Activated T-cell treated with anti-CD3 and anti-CD28 coated beads, Interleukin-2, amount 50 U/mL, for 24 hours (primary cell): ENCODE data around the gene AOAH.
A peak's percentile ranks its signal among the peaks of the same experiment; 100 is the strongest.

Experiments used
- DNase-seq: peaks from one replicate; pipeline ENCODE4 v3.0.0-alpha.2; 2020
- H3K27ac Mint-ChIP-seq: 2 replicates; pipeline ENCODE4 v1.8.0; 2020; ENCODE audit warnings: mild to moderate bottlenecking, mixed read lengths
- H3K27me3 Mint-ChIP-seq: 2 replicates; pipeline ENCODE4 v1.8.0; 2020; ENCODE audit warnings: mixed read lengths
- H3K36me3 Mint-ChIP-seq: 2 replicates; pipeline ENCODE4 v1.8.0; 2020; ENCODE audit warnings: low read depth, mixed read lengths
- H3K4me1 Mint-ChIP-seq: 2 replicates; pipeline ENCODE4 v1.8.0; 2020; ENCODE audit warnings: low read depth, mixed read lengths
- H3K4me3 Mint-ChIP-seq: 2 replicates; pipeline ENCODE4 v1.8.0; 2020; ENCODE audit warnings: mild to moderate bottlenecking, moderate library complexity, mixed read lengths
- H3K9me3 Mint-ChIP-seq: 2 replicates; pipeline ENCODE4 v1.8.0; 2020; ENCODE audit warnings: mixed read lengths

The AOAH gene

DNA sequence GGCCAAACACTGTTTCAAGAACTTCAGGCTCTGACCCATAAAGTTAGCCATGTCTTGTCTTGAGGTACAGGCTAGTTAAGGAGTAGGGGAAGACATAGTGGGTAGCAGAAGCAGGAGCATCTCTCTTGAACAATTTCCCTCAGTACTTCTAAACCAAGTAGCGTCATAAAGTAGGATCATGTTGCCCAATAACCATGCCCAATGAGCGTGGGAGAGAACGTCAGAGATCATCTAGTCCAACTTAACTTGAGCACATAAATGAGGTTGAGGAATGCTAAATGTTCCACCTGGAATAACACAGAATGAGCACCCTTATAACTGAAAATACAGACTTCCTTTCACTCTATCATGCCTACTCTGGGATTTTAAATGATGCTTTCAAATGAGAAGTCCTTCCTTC, 134.9 kb downstream of the AOAH start:
- H3K27ac Mint-ChIP-seq = no peak overlapping the region

DNA sequence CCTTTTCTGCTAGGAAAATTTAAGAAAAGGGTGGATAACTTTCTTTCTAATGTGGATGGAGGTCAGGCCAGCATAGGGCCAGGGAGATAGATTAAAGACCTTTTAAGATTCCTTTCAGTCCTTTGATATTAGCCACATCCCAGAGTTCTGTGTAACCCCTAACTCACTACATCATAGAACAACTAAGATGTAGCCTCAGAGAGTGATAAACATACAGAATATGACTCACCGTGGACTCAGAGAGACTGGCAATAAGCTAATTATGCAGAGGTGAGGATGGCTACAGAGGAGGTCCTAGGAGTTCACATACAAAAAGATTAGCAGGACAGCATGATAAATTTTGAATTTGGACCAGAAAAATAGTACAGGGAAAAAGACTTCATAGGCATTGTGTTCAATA, 141.0 kb downstream of the AOAH start:
- Mint-ChIP-seq H3K36me3 (peaks cover 52% of the 10 kb centered on the region), H3K27ac (peak overlapping the region; percentile 91)

More for the DNA sequence above, 134.9 kb downstream of the AOAH start:
- no peaks in the 10 kb centered on the region for H3K27me3 Mint-ChIP-seq
- H3K9me3 Mint-ChIP-seq = no peaks in the 10 kb centered on the region
- no peak for DNase-seq
- no peak overlapping the region for H3K4me3 Mint-ChIP-seq
- peaks cover 1% of the 10 kb centered on the region for H3K4me1 Mint-ChIP-seq
- peaks cover 45% of the 10 kb centered on the region for H3K36me3 Mint-ChIP-seq

DNA sequence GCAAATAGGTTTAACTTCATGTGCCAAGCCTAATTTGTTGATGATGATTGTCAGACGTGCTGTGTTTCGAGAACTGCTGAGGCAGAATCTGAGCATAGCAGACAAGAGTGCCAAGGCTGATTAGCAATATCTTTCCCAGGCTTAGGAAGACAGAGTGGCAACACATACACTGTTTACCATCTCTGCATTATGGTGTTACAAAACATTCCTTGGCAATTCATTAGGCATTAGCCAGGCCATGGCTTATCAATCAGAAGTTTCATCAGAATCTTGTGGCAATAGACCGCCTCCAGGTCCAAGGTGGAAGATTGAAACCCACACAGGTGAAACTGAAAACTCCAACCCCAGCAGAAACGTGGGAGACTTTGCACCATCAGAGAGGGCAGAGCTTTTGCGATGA, 148.5 kb downstream of the AOAH start:
- Mint-ChIP-seq H3K36me3 (peaks cover 67% of the 10 kb centered on the region), H3K9me3 (peaks cover 15% of the 10 kb centered on the region), H3K4me3 (no peak overlapping the region), H3K4me1 (peaks cover 20% of the 10 kb centered on the region), H3K27ac (peak overlapping the region; percentile 28), H3K27me3 (no peaks in the 10 kb centered on the region)
- DNase-seq = no peak

More for the DNA sequence above, 141.0 kb downstream of the AOAH start:
- no peaks in the 10 kb centered on the region for H3K27me3 Mint-ChIP-seq
- no peak for DNase-seq
- no peak overlapping the region for H3K4me3 Mint-ChIP-seq
- peaks cover 22% of the 10 kb centered on the region for H3K4me1 Mint-ChIP-seq
- H3K9me3 Mint-ChIP-seq = peaks cover 11% of the 10 kb centered on the region

DNA sequence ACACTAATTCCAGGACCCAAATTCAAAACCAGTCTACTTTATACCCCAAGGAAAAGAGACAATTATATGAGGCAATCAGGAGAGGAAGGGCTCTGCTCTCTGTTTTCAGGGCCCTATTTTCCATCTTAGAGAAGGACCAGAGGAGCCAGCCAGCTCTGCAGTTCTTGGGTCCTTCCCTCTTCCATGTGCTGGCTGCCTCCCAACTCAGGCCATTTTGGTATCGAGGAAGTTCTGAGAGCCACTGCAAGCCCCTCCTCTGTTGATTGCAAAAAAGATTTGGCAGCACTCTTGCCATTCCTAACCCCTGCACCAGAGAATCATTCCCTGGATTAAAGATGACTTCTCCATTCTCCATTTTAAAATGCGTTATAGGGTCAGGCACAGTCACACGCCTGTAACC, 151.2 kb downstream of the AOAH start:
- Mint-ChIP-seq H3K9me3 (peaks cover 7% of the 10 kb centered on the region), H3K4me3 (no peak overlapping the region), H3K36me3 (peaks cover 53% of the 10 kb centered on the region), H3K27ac (no peak overlapping the region), H3K4me1 (peaks cover 27% of the 10 kb centered on the region), H3K27me3 (no peaks in the 10 kb centered on the region)
- no peak for DNase-seq

DNA sequence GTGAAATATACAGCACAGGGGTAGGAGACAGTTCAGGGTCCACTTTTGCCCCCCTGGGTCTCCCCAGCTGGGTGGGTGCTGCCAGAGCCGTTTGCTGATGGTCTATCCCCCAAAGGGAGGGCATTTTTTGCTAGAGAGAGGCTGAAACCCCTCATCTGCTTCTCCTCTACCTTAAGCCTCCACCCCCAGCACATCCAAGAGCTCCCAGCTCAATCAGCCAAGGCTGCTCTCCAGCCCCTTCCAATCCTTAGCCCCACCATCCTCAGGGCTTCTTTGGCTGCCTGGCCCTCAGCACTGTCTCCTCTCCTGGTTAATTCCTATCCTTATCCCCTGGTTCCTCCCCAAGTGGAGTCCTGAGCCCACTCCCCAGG, 153.1 kb downstream of the AOAH start:
- peaks cover 26% of the 10 kb centered on the region for H3K4me1 Mint-ChIP-seq
- DNase-seq = no peak
- H3K4me3 Mint-ChIP-seq = no peak overlapping the region
- H3K36me3 Mint-ChIP-seq = peaks cover 42% of the 10 kb centered on the region
- peaks cover under 1% of the 10 kb centered on the region for H3K9me3 Mint-ChIP-seq
- H3K27me3 Mint-ChIP-seq = no peaks in the 10 kb centered on the region
- H3K27ac Mint-ChIP-seq = peak overlapping the region; percentile 71

DNA sequence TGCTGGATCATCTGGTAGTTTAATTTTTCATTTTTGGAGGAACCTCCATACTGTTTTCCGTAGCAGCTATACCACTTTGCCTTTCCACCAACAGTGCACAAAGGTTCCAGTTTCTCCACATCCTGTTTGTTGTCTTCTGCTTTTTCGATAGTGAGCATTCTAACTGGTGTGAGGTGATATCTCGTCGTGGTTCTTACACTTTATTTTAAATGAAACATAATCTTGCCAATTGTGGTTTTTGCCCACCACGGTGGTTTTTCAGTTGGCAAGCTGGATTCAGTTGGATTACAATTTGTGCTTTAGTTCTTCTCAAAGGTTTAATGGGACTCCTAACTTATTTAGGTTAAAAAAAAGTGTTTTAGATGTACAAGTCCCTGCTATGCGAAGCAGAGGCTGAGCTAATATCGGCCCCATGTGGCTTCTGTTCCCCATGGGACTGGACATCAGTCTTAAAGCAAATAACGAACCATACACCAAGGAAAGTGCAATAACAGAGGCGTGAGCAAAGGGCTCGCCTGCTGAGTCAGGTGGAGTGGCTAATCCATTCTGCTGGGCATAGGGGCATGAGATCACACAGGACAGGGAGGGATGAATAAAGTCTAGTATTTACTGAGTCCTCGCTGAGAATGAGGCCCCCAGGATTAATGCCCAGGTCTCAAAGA, 153.6 kb downstream of the AOAH start:
- Mint-ChIP-seq H3K9me3 (no peaks in the 10 kb centered on the region), H3K27ac (no peak overlapping the region), H3K4me3 (no peak overlapping the region), H3K4me1 (peaks cover 22% of the 10 kb centered on the region), H3K36me3 (peaks cover 42% of the 10 kb centered on the region), H3K27me3 (no peaks in the 10 kb centered on the region)
- DNase-seq = no peak

DNA sequence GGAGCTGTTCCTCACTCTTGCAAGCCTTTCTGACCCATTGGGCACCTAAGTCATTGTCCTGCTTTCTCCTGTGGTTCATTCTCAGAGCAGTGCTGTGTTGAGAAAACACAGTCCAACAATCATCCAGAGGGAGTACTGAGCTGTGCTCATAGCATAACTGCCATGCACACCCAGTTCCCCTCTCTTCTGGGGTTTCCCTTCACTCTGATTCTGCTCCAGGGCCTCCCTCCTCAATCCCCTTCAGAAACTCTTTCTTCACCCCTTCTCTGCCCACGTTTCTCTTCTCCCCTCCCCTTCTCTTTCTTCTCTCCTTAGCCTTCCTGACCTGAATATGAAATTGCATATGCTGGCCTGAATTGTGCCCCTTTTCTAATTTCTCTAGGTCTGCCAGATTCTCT, 155.8 kb downstream of the AOAH start:
- no peak for DNase-seq
- H3K9me3 Mint-ChIP-seq = no peaks in the 10 kb centered on the region
- no peaks in the 10 kb centered on the region for H3K27me3 Mint-ChIP-seq
- peaks cover 14% of the 10 kb centered on the region for H3K4me1 Mint-ChIP-seq
- peaks cover 30% of the 10 kb centered on the region for H3K36me3 Mint-ChIP-seq
- no peak overlapping the region for H3K4me3 Mint-ChIP-seq
- no peak overlapping the region for H3K27ac Mint-ChIP-seq

DNA sequence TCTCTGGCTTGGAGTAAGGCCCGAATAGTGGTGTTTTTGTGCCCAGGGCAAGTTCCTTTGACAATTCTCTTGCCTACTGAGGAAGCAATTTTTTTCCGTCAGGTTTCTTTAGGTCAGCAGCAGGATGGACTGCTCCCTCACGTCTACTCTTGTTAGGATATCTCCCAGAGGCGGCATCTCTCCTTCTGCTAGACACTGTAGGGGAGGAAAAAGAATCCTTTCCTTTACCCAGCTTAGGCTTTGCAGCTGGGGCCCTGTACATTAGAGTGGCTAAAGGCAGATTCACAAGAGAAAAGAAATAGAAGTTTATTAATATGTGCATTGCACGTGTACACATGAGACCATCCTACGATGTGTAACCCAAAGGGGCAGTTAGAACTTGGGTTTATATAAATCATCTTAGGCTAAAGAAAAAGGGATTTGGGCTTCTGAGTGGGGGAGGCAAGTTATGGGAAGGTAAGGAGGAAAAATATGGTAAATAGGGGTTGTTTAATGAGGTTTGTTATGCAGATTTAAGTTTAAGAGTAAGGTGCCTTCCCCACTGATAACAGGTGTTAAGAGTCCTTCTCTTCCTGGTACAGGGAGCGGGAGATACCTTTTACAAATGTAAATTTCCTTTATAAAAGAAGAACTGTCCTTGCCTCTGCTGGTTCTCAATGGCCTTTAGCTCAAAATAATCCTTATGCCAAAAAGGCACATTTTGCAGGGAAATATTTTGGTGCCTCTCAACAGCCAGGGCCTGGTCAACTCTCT, 156.4 kb downstream of the AOAH start:
- DNase-seq = no peak
- no peak overlapping the region for H3K27ac Mint-ChIP-seq
- H3K4me1 Mint-ChIP-seq = peaks cover 14% of the 10 kb centered on the region
- H3K9me3 Mint-ChIP-seq = no peaks in the 10 kb centered on the region
- no peak overlapping the region for H3K4me3 Mint-ChIP-seq
- H3K27me3 Mint-ChIP-seq = no peaks in the 10 kb centered on the region
- H3K36me3 Mint-ChIP-seq = peaks cover 29% of the 10 kb centered on the region

DNA sequence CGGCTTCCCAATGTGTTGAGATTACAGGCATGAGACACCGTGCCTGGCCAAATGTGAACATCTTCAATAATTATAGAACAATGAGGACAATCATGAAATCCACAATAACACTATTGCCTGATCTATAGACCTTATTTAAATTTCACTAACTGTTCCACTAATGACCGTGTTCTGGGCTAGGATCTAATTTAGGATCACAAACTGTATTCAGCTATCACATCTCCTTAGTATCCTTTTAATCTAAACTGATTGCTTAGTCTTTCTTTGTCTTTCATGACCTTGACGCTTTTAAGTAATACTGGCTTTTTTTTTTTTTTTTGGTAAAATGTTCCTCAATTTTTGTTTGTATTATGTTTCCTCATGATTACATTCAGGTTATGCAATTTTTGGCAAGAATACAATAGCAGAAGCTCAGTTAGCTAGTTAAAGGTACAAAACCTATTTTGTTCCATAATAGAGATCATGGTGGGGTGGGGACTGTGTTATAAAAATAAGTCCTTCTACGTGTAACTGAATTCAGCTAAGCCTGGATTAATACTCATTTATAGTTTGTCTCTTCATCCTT, 158.4 kb downstream of the AOAH start:
- Mint-ChIP-seq H3K36me3 (peaks cover 29% of the 10 kb centered on the region), H3K27ac (no peak overlapping the region), H3K4me1 (peaks cover 10% of the 10 kb centered on the region), H3K9me3 (no peaks in the 10 kb centered on the region), H3K4me3 (no peak overlapping the region), H3K27me3 (no peaks in the 10 kb centered on the region)
- no peak for DNase-seq

DNA sequence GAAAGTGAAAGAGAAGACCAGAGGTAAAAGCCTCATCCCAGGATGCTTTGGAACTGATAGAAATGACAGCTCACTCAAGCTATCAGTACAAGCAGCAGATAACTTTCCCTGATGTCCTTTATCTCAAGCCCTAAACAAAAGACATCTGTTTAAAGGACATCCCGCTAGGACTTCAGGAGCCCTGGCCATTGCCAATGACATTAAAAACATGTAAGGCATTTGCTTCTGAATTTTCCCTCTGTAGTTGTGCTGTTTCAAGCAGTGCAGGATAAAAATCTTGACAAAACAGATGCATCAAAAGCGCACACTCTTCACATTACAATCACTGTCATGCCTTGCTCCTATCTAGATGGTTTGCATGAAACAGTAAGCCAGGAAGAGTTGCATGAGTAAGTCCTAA, 159.8 kb downstream of the AOAH start:
- Mint-ChIP-seq H3K36me3 (peaks cover 26% of the 10 kb centered on the region), H3K4me3 (no peak overlapping the region), H3K9me3 (no peaks in the 10 kb centered on the region), H3K27me3 (no peaks in the 10 kb centered on the region), H3K27ac (no peak overlapping the region), H3K4me1 (peaks cover 3% of the 10 kb centered on the region)
- DNase-seq = no peak

DNA sequence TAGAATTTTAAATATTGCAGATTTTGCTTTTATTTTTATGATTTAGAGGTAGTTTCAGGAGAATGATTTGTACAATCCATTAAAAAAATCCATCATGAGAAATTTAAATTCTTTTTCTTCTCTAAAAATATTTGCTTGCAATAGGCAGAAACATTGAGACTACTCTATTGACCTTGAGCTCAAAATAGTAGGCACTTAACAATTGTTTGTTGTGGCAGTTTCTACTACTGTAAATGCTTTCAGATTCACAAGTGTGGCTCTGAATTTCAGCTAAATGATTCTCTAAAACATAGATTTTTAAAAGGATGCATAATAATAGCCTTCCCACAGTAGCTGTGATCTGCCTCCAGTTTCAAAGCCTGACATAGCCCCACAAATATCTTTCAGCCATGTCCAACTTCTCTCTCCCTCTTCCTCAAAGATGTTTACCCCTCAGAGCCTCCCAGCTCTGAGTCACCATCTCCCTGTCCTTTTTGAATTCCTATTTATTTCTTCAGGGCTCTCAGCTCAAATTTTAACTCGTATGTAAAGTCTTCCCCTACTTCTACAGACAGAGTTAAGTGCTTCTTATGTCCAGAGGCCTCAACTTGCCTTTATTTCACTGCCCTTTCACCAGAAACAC, 160.5 kb downstream of the AOAH start:
- H3K27ac Mint-ChIP-seq = peak overlapping the region; percentile 23

DNA sequence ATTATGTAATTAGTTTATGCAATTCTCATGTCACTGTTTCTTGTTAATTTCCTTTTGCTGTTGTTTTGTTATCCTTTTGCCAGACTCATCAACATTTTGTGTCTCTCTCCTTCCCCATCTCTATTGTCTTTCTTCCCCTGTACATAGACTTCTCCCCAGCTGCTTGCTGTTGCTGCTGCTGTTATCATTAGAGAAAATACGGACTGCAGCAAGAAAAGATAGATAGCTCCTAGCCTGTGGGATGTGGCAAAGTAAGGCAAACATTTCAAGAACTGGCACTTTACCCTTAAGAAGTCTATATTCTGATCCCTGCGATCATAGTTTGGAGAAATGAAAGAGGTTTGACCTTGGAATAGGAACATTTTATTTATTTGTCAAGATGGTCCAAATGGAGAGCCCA, 162.2 kb downstream of the AOAH start:
- no peak overlapping the region for H3K4me3 Mint-ChIP-seq
- no peaks in the 10 kb centered on the region for H3K9me3 Mint-ChIP-seq
- no peak overlapping the region for H3K27ac Mint-ChIP-seq
- no peak for DNase-seq
- no peaks in the 10 kb centered on the region for H3K27me3 Mint-ChIP-seq
- peaks cover 3% of the 10 kb centered on the region for H3K4me1 Mint-ChIP-seq
- peaks cover 26% of the 10 kb centered on the region for H3K36me3 Mint-ChIP-seq

More for the DNA sequence above, 160.5 kb downstream of the AOAH start:
- H3K9me3 Mint-ChIP-seq = no peaks in the 10 kb centered on the region
- no peaks in the 10 kb centered on the region for H3K27me3 Mint-ChIP-seq
- H3K4me3 Mint-ChIP-seq = no peak overlapping the region
- H3K36me3 Mint-ChIP-seq = peaks cover 26% of the 10 kb centered on the region
- no peak for DNase-seq
- H3K4me1 Mint-ChIP-seq = peaks cover 3% of the 10 kb centered on the region

DNA sequence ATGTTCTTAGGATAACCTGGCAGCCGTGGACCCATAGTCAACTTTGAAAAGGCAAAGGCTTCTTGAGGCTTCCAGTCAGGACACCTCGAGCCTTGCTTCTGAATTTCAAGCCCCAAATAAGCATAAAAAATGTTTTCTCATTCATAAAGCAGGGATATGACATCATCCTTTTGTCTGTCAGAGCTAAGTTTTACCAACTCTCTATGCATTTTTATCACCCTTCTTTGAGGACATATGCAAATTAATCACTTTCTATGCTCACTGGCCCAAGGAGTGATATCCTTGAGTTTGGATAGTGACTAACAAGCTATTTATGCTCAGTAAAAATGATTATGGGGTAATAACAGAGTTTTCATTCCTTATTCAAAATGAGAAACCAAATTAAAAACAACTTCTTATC, 175.3 kb downstream of the AOAH start:
- H3K4me3 Mint-ChIP-seq = no peak overlapping the region
- H3K4me1 Mint-ChIP-seq = no peaks in the 10 kb centered on the region
- no peaks in the 10 kb centered on the region for H3K9me3 Mint-ChIP-seq
- no peaks in the 10 kb centered on the region for H3K27me3 Mint-ChIP-seq
- H3K27ac Mint-ChIP-seq = no peak overlapping the region
- no peak for DNase-seq
- peaks cover 30% of the 10 kb centered on the region for H3K36me3 Mint-ChIP-seq

DNA sequence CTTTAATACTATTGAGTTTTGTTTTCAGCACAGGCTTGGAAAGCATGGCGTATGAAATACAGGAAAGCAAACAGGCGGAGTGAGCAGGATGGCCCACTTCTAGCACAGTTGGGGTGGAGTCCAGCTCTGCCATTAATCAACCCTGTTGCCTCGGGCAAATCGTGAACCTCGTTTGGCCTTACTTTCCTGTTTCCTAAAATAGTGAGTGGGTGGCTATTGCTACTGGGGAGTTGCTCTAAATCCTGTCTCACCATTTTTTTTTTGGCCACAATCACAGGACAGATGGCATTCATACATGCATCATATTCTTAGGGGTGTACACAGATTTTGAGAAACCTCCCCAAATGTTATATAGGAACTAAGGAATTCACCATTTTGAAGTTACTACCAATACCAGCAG, 176.9 kb downstream of the AOAH start:
- DNase-seq = no peak
- Mint-ChIP-seq H3K36me3 (peaks cover 30% of the 10 kb centered on the region), H3K4me3 (no peak overlapping the region), H3K4me1 (no peaks in the 10 kb centered on the region), H3K27me3 (no peaks in the 10 kb centered on the region), H3K9me3 (no peaks in the 10 kb centered on the region), H3K27ac (no peak overlapping the region)

DNA sequence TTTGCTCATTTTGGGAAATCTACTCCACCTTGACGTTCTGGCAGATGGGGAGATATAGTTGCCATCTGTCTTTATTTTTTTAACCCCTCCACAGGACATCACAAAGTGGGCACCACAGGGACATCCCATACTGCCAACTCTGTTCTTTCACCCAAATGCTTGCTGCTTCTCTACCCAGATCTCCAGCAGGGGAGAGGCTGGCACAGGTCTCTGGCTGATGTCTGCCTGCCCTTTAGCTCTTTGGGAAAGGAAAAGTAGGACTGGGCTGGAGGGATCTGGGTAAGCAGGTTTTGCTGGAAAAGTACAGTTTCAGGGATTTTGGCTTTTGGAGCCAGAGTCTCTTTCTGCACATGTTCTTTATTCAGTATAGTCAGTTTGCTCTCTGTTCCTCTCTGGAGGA, 178.0 kb downstream of the AOAH start:
- peaks cover 27% of the 10 kb centered on the region for H3K36me3 Mint-ChIP-seq
- H3K4me1 Mint-ChIP-seq = no peaks in the 10 kb centered on the region
- H3K27me3 Mint-ChIP-seq = no peaks in the 10 kb centered on the region
- H3K9me3 Mint-ChIP-seq = no peaks in the 10 kb centered on the region
- DNase-seq = no peak
- no peak overlapping the region for H3K27ac Mint-ChIP-seq
- H3K4me3 Mint-ChIP-seq = no peak overlapping the region
